ENCODE measurements around the gene ERBB2. TPM values are rescaled to one million over a fixed set of nuclear protein-coding genes. Genes with fewer than 3 reads are reported as not detected.

Gene ERBB2
- total and polyA plus RNA-seq, 2 of the 13 experiments (the other 11 are each of a cell fraction or from before 2014, with no cell fraction given): 57.7 to 64.1 TPM

DNA sequence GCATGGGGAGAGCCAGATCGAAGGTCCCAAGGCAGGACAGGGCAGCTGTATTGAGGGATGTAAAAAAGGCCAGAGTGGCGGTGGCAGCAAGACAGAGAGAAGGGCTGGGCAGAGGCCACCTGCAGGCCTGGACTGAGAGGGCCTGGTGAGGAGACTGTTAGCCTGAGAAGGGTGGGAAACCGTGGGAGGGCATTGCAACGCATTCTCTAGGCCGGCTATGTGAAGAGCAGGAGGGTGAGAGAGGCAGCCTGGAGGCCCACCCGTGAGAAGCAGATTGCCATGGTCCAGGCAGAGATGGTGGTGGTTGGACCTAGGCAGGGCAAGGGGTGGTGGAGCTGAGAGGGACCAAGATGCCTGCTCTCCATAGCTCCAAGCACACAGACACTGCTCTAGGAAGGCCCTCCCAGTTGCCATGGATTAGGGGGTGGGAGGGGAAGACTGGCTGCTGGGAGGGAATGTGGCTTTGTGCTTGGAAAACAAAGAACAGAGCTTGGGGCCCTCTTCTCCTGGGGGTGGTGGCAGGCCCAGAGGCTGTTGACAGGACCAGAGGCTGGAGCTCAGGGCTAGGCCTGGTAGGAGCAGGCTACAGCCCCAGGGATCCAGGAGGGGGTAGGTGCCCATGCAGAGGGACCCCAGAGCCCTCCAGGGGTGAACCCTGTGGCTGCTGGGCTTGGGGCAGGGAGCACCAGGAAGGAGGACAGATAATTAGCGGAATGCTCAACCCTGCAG is 47.1 kb upstream of the ERBB2 start (continued):
- TF ChIP-seq, protein P1, sequence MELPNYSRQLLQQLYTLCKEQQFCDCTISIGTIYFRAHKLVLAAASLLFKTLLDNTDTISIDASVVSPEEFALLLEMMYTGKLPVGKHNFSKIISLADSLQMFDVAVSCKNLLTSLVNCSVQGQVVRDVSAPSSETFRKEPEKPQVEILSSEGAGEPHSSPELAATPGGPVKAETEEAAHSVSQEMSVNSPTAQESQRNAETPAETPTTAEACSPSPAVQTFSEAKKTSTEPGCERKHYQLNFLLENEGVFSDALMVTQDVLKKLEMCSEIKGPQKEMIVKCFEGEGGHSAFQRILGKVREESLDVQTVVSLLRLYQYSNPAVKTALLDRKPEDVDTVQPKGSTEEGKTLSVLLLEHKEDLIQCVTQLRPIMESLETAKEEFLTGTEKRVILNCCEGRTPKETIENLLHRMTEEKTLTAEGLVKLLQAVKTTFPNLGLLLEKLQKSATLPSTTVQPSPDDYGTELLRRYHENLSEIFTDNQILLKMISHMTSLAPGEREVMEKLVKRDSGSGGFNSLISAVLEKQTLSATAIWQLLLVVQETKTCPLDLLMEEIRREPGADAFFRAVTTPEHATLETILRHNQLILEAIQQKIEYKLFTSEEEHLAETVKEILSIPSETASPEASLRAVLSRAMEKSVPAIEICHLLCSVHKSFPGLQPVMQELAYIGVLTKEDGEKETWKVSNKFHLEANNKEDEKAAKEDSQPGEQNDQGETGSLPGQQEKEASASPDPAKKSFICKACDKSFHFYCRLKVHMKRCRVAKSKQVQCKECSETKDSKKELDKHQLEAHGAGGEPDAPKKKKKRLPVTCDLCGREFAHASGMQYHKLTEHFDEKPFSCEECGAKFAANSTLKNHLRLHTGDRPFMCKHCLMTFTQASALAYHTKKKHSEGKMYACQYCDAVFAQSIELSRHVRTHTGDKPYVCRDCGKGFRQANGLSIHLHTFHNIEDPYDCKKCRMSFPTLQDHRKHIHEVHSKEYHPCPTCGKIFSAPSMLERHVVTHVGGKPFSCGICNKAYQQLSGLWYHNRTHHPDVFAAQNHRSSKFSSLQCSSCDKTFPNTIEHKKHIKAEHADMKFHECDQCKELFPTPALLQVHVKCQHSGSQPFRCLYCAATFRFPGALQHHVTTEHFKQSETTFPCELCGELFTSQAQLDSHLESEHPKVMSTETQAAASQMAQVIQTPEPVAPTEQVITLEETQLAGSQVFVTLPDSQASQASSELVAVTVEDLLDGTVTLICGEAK (IDR thresholded peaks at IDR 0.05): no peak
- TF ChIP-seq, protein P1 (CRISPR knock-in tag; IDR thresholded peaks at IDR 0.05): no peak
- TF ChIP-seq U2AF1 (optimal IDR thresholded peaks at IDR 0.05; ENCODE audit: low read depth, low read length) (peak; percentile 60), ZNF564 (CRISPR knock-in tag; IDR thresholded peaks at IDR 0.05) (0 out of 2 replicates have a peak, but pooled peaks have one; percentile 9), NR3C1 (CRISPR knock-in tag; IDR thresholded peaks at IDR 0.05) (no peak), KDM2A (CRISPR knock-in tag; IDR thresholded peaks at IDR 0.05; ENCODE audit: borderline replicate concordance, low read depth) (no peak; the same call in none of the 2 replicates), ZNF451 (CRISPR knock-in tag; IDR thresholded peaks at IDR 0.05) (0 out of 2 replicates have a peak, but pooled peaks have one; percentile 16), HDAC1 (CRISPR knock-in tag; IDR thresholded peaks at IDR 0.05) (no peak; the same call in 1 of the 2 replicates), YEATS2 (CRISPR knock-in tag; IDR thresholded peaks at IDR 0.05; ENCODE audit: borderline replicate concordance) (no peak), ZBTB1 (CRISPR knock-in tag; IDR thresholded peaks at IDR 0.05; ENCODE audit: borderline replicate concordance) (no peak), PBX3 (CRISPR knock-in tag; IDR thresholded peaks at IDR 0.05; ENCODE audit: borderline replicate concordance) (no peak), ZNF264 (CRISPR knock-in tag; IDR thresholded peaks at IDR 0.05) (no peak), ZFYVE20 (CRISPR knock-in tag; IDR thresholded peaks at IDR 0.05; ENCODE audit: borderline replicate concordance, low read depth) (no peak), ZNF276 (CRISPR knock-in tag; IDR thresholded peaks at IDR 0.05; ENCODE audit: low read depth) (no peak), TEAD3 (CRISPR knock-in tag; optimal IDR thresholded peaks at IDR 0.05; ENCODE audit: borderline replicate concordance) (peak; percentile 47)
- TF ChIP-seq, protein P2, sequence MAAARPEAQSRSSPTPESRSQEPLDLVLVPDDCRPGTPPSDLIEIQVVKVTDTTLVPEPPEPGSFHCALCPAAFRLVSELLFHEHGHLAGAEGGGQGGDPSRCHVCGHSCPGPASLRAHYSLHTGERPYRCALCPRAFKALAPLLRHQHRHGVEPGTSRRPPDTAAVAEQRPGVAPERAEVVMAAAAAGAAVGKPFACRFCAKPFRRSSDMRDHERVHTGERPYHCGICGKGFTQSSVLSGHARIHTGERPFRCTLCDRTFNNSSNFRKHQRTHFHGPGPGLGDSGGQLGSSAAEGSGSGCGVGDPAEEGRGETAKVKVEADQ (CRISPR knock-in tag; IDR thresholded peaks at IDR 0.05; ENCODE audit: borderline replicate concordance): no peak
